Endodermal cell (in vitro differentiated cells): ENCODE measurements around the gene LAPTM5. TPM values are rescaled to one million over a fixed set of nuclear protein-coding genes. Genes with fewer than 3 reads are reported as not detected.

Experiments
- DNase-seq: peaks from one replicate; pipeline ENCODE4 v3.0.0-alpha.2; 2017
- H3K27ac ChIP-seq: 2 replicates; pipeline ENCODE4 v1.5.1; 2013; ENCODE audit warnings: mild to moderate bottlenecking, low read depth, low read length, moderate library complexity
- H3K27me3 ChIP-seq: 2 replicates; pipeline ENCODE4 v1.6.1; 2013; ENCODE audit warnings: mild to moderate bottlenecking, low read length, moderate library complexity; ENCODE audit not compliant: insufficient read depth, control insufficient read depth, poor library complexity, severe bottlenecking
- H3K36me3 ChIP-seq: 2 replicates; pipeline ENCODE4 v1.7.0; 2013; ENCODE audit warnings: mild to moderate bottlenecking, low read length, moderate library complexity; ENCODE audit not compliant: control insufficient read depth, insufficient read depth
- H3K4me1 ChIP-seq: one replicate; pipeline ENCODE4 v1.7.0; 2013; ENCODE audit warnings: low read length; ENCODE audit not compliant: control insufficient read depth, insufficient read depth
- H3K4me3 ChIP-seq: 2 replicates; pipeline ENCODE4 v1.5.1; 2013; ENCODE audit warnings: mild to moderate bottlenecking, low read length, moderate library complexity
- H3K9ac ChIP-seq: 2 replicates; pipeline ENCODE4 v1.6.1; 2013; ENCODE audit warnings: mild to moderate bottlenecking, low read length, moderate library complexity; ENCODE audit not compliant: poor library complexity, severe bottlenecking; ENCODE audit errors: extremely low read depth
- H3K9me3 ChIP-seq: 2 replicates; pipeline ENCODE4 v1.6.1; 2013; ENCODE audit warnings: mild to moderate bottlenecking, low read length, moderate library complexity; ENCODE audit not compliant: control insufficient read depth
- H3K27ac Mint-ChIP-seq: 2 replicates; pipeline ENCODE4 v1.8.0; 2020; ENCODE audit warnings: mixed read lengths
- H3K27me3 Mint-ChIP-seq: 2 replicates; pipeline ENCODE4 v1.8.0; 2021; ENCODE audit warnings: mild to moderate bottlenecking, mixed read lengths; ENCODE audit not compliant: insufficient read depth
- H3K36me3 Mint-ChIP-seq: 2 replicates; pipeline ENCODE4 v1.8.0; 2020; ENCODE audit warnings: low read depth, mixed read lengths
- H3K4me1 Mint-ChIP-seq: 2 replicates; pipeline ENCODE4 v1.8.0; 2020; ENCODE audit warnings: mixed read lengths
- H3K4me3 Mint-ChIP-seq: 2 replicates; pipeline ENCODE4 v1.8.0; 2020; ENCODE audit warnings: mild to moderate bottlenecking, moderate library complexity, mixed read lengths
- H3K9me3 Mint-ChIP-seq: 2 replicates; pipeline ENCODE4 v1.8.0; 2020; ENCODE audit warnings: mild to moderate bottlenecking, mixed read lengths
- CTCF ChIP-seq: fragments of 200-600 bp; sonication (generic); conservative IDR thresholded peaks from 2 replicates; pipeline ENCODE4 v1.5.0; 2021; ENCODE audit warnings: antibody characterized with exemption, mild to moderate bottlenecking
- WGBS, 2 experiments: methylation state at CpG; one replicate each; pipeline versions ENCODE4 v1.1.5 to v1.1.7; 2013; ENCODE audit warnings: missing lambda C conversion rate in 2 of 2, mixed read lengths in 1 of 2; ENCODE audit not compliant: insufficient coverage in 1 of 2, insufficient read length in 1 of 2; 5-methylcytosine and 5-hydroxymethylcytosine counted together
- total RNA-seq, 2 donors: library from RNA; stranded (reverse); fragmentation: NEBNext Ultra II Directional in 1 of 2; extraction: Animal tissue kit (Norgen Biotek cat#: 25700) in 1 of 2; gene quantifications; 2 replicates in 1 of 2; 3 replicates in 1 of 2; pipeline ENCODE4 v1.2.1, GENCODE V29; 2021

LAPTM5 gene
- total RNA-seq, 2 donors from 2014 or later: not detected

DNA sequence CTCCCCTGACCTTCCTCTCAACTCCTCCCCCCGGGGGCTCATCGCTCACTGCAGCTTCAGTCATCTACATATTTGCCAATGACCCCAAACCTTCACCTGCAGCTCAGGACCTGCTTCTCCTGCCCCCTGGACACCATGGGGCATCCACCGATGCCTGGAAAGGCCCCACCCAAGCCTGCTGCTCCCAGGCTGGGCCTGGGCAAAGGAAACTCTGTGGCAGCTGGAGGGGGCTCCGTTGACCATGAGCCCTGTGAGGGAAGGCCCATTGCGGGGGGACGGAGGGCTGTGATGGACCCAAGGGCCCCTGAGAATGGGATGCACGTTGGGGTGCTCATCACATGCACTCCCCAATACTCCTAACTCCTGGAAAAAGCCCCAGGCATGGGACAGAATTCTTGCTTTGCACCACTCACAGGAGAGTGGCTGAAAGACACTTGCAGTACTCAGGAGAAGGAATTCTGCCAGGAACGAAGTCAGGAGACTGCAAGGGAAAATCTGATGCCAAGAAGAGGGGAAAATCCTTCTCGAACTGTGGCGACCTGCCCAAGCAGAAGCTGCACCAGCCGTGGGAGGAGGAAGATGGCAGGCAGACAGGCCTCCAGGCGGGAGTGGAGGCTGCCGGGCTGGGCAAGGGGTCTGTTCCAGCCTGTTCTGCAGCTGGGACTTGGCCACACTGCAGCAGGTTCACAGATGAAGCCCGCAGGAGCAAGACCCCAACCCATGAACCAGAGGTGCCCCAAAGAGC, 52.6 kb downstream of the LAPTM5 start:
- no peak overlapping the region for H3K27ac Mint-ChIP-seq
- DNase-seq: no peak
- Histone ChIP-seq H3K9me3 (no peaks in the 10 kb centered on the region), H3K27me3 (peaks cover 5% of the 10 kb centered on the region), H3K9ac (no peak overlapping the region), H3K27ac (no peak overlapping the region), H3K4me3 (no peak overlapping the region), H3K4me1 (peaks cover 20% of the 10 kb centered on the region), H3K36me3 (no peaks in the 10 kb centered on the region)
- peaks cover 12% of the 10 kb centered on the region for H3K4me1 Mint-ChIP-seq
- H3K36me3 Mint-ChIP-seq: no peaks in the 10 kb centered on the region
- no peak overlapping the region for H3K4me3 Mint-ChIP-seq
- WGBS, 2 experiments: 86 to 91% methylated on average over 9 to 14 of the region's 14 CpGs
- peaks cover 9% of the 10 kb centered on the region for H3K27me3 Mint-ChIP-seq
- no peak for TF ChIP-seq CTCF
- no peaks in the 10 kb centered on the region for H3K9me3 Mint-ChIP-seq

GRCh38 chr1:30704271-30704670, 53.3 kb downstream of the LAPTM5 start:
- peaks cover 3% of the 10 kb centered on the region for H3K27me3 Mint-ChIP-seq
- TF ChIP-seq CTCF: no peak
- no peaks in the 10 kb centered on the region for H3K36me3 ChIP-seq
- no peaks in the 10 kb centered on the region for H3K9me3 Mint-ChIP-seq
- no peak overlapping the region for H3K4me3 Mint-ChIP-seq
- peaks cover 20% of the 10 kb centered on the region for H3K4me1 ChIP-seq
- H3K27ac ChIP-seq: no peak overlapping the region
- H3K4me3 ChIP-seq: no peak overlapping the region
- no peak overlapping the region for H3K27ac Mint-ChIP-seq
- peaks cover 12% of the 10 kb centered on the region for H3K4me1 Mint-ChIP-seq
- H3K9me3 ChIP-seq: no peaks in the 10 kb centered on the region
- H3K27me3 ChIP-seq: no peaks in the 10 kb centered on the region
- WGBS, 2 experiments: 83% methylated on average over 4 of the region's 4 CpGs; no CpG with 5 or more reads in 1 of the 2 experiments
- H3K9ac ChIP-seq: no peak overlapping the region
- no peak for DNase-seq
- H3K36me3 Mint-ChIP-seq: no peaks in the 10 kb centered on the region

GRCh38 chr1:30702823-30703222, 54.8 kb downstream of the LAPTM5 start:
- Mint-ChIP-seq H3K36me3 (no peaks in the 10 kb centered on the region), H3K4me3 (no peak overlapping the region), H3K27me3 (no peaks in the 10 kb centered on the region), H3K9me3 (no peaks in the 10 kb centered on the region), H3K4me1 (peaks cover 14% of the 10 kb centered on the region), H3K27ac (no peak overlapping the region)
- DNase-seq: no peak
- TF ChIP-seq CTCF: no peak
- H3K9ac ChIP-seq: no peak overlapping the region
- H3K9me3 ChIP-seq: no peaks in the 10 kb centered on the region
- no peaks in the 10 kb centered on the region for H3K36me3 ChIP-seq
- H3K4me1 ChIP-seq: peaks cover 19% of the 10 kb centered on the region
- no peak overlapping the region for H3K27ac ChIP-seq
- no peaks in the 10 kb centered on the region for H3K27me3 ChIP-seq
- no peak overlapping the region for H3K4me3 ChIP-seq
